Measurements from ENCODE around the gene DMRTC1.
"Not testable (repeated sequence)": the region's sequence is repeated elsewhere in the genome, so short reads cannot be mapped to it uniquely, and the experiment has no call there.

DMRTC1 gene, protein sequence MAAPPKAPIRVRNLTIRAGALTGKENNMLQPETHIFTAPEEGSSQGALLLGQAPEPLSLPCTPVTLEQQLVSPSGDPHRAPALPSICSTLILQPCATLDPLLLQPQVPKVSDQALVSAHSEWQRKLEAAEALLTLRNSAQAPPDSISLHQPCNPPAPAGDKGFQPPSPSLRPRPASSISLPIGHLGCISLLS

DNA sequence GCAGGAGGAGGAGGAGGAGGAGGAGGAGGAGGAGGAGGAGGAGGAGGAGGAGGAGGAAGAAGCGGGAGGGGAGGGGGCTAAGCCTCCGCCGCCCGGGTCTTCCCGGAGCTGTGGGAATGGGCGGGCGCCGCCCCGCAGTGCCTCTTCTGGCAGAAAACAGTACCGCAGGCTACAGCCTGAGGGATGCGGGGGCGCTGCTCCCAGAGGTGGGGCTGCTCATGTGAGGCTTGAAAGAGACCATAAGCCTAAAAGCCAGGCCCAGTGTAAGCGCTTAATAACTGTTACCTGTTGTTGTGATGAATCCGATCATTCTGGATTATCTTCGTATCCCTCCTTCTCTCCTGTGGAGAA lies at the start of gene DMRTC1:
DMRTC1 (minus strand) TSS at position 19 of the 351 bp plus-strand sequence. CDS start 68,143 bp downstream, outside the sequence.
- in situ Hi-C loops (cut with MboI; ENCODE audit: low sequenced_read_pairs) = not testable (repeated sequence)

DNA sequence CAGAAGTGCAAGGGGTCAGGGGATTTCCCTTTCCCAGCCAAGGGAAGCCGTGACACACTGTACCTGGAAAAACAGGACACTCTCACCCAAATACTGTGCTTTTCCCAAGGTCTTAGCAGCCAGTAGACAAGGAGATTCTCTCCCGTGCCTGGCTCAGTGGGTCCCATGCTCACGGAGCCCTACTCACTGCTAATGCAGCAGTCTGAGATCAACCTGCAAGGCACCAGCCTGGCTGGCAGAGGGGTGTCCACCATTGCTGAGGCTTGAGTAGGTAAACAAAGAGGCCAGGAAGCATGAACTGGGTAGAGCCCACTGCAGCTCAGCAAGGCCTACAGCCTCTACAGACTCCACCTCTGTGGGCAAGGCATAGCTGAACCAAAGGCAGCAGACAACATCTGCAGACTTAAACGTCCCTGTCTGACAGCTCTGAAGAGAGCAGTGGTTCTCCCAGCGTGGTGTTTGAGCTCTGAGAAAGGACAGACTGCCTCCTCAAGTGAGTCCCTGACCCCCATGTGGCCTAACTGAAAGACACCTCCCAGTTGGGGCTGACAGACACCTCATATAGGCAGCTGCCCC lies 37.3 kb upstream of the DMRTC1 start:
- in situ Hi-C loops (cut with MboI; ENCODE audit: low sequenced_read_pairs) = not testable (repeated sequence)

DNA sequence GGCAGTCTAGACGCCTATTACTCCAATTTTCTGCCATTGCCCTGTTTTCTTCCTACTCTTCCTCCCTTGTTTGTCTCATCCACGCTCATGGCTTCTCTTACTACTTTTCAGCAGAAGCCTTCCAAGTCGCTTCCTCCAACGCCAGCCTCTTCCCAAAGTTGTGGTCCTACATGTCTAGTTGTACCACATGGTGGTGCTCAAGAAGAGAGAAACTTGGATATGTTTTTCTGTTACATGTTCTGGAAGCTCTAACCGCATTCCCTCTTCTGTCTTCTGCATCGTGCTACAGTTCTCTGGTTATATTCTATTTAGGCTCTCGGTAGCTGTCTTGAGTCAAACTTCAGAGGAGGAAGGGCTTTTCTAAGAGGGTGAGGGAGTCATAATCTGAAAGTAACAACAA lies 31.2 kb upstream of the DMRTC1 start:
- in situ Hi-C loops (cut with MboI; ENCODE audit: low sequenced_read_pairs) = not testable (repeated sequence)

DNA sequence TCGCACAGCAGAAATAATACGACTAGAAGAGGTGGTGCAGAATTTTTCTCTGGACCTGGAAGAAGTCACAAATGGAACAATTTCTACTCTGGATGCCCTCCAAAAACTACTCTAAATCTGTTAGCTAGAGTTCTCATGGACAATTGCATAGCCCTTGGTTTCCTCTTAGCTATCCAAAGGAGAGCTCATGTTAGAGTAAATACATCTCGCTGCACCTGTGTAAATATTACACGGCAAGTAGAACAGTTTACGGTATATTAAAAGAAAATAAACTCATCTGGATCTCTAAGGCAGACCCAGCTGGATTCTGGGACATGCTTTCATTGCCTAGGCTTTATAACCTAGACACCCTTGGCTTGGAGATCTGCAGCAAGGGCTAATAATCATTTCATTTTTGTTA lies 28.2 kb upstream of the DMRTC1 start:
- in situ Hi-C loops (cut with MboI; ENCODE audit: low sequenced_read_pairs) = not testable (repeated sequence)

DNA sequence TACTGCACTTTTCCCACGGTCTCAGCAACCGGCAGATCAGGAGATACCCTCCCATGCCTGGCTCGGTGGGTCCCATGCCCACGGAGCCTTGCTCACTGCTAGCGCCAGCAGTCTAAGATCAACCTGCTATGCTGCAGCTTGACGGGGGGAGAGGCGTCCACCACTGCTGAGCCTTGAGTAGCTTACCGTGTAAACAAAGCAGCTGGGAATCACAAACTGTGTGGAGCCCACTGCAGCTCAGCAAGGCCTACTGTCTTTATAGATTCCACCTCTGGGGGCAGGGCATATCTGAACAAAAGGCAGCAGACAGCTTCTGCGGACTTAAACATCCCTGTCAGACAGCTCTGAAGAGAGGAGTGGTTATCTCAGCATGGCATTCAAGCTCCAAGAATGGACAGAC lies 16.3 kb upstream of the DMRTC1 start:
- in situ Hi-C loops (cut with MboI; ENCODE audit: low sequenced_read_pairs) = not testable (repeated sequence)

DNA sequence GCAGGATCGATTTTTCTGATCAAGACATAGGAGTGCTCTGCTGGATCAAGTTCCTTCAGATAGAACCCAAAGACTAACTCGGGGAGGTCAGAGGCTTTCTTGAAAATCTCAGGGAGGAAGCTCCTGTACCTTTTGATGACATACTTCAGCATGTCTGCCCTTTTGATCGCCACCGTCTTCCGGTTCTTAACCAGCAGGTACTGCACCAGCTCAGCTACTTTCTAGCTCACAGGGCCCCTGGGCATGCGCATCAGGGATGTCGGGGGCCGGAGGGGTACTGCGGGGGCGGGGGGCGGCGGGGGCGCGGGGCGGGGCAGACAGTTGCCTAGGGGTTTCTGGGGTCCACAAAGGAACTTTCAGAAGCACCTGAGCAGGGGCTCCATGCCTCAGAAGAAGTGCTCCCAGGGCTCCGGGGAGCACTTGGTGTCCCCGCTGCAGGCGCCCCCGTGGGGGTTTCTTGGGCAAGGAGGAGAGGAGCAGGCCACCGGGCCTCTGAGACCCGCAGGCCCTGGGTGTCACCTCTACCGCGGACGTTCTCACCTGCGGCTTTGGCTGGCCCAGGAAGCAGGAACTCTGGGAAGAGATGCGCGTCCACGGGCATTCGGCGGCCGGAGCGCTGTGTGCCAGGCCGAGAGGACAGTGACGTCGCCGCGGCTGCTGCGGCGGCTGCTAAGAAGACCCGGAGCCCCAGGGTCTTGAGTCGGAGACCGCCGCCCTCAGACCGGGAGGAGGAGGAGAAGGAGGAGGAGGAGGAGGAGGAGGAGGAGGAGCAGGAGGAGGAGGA lies 410 bp downstream of the DMRTC1 start:
- in situ Hi-C loops (cut with MboI; ENCODE audit: low sequenced_read_pairs) = not testable (repeated sequence)

DNA sequence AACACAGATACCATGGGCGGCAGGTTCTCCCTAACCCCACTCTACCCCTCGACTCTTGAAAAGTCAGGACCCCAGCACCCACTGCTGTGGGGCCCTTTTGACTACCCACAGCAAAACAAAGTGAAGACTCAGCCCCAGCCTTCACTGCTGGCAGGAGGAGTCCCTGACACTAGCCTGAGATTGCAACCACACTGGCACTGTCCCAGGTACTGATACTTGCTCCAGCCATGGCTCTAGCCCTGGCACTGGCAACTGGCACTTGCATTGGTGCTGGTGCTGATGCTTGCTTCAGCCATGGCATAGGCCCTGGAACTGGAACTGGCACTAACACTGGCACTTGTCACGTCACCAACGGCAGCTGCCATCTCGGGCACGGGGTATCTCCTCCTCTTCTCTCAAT lies 1.4 kb downstream of the DMRTC1 start:
- in situ Hi-C loops (cut with MboI; ENCODE audit: low sequenced_read_pairs) = not testable (repeated sequence)

DNA sequence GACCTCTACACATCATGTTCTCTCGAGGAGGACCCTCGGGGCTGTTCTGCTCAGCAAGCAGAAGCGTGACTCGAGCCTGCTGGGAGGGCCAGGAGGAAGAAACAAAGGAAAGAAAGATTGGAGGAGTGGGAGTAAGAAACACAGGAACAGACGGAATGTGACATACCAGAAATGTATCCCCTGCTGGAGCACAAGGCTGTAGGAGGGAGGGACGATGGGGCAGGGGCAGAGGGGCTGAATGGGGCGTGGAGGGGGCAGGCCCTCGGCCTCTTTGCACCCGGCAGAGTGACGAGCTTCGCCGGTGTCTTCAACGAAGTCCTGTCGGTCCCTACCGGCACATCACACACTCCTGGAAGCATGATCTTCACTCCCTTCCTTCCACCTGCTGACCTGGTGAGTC lies 5.7 kb downstream of the DMRTC1 start, which contains the start of gene FAM236A:
FAM236A (plus strand) TSS at position 301 of the 400 bp plus-strand sequence; CDS start at position 358, 57 bp downstream.
- in situ Hi-C loops (cut with MboI; ENCODE audit: low sequenced_read_pairs) = not testable (repeated sequence)

DNA sequence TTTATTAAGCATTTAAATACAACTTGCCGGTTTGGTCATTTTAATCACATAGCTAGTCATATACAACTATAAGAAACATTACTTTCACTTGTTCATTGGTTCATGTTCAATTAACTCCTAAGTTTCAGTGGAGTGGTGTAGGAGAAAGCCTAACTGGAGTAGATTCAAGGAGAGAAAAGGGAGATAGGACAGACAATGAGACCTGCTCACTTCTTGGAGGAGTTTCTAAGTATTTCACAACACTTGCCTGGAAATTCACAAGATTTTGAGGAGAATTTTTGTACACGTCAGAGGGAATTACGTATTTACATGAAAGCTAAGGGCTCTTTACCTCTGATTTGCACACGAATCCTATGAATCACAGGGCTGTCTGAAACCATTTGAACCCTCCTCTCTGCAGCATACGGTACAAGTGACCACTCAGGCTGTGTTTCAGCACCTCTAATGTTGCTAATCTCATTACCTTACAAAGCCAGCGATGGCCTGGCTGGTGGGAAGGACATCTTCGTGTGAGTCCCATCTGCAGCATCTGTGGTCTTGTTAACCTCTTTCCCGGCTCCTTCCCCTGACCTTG lies 6.7 kb downstream of the DMRTC1 start:
- in situ Hi-C loops (cut with MboI; ENCODE audit: low sequenced_read_pairs) = not testable (repeated sequence)

DNA sequence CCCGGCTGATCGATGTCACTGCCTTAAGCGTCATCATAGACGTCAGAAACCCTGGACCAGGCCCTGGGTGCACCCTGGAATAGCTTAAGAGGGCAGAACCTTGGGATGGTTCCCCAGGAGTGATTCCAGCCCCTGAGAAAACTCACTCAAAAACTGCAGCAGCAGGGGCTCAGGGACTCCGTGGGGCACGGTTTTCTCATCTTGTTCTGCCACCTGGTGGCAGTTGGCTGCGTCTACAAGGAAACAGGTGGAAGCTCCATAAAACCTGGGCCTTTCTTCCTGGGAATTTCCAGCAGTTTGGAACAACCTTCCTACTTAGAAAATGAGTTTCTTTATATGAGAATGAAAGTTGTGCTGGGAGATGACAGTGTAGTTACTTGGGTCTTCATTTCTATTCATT lies 7.2 kb downstream of the DMRTC1 start:
- in situ Hi-C loops (cut with MboI; ENCODE audit: low sequenced_read_pairs) = not testable (repeated sequence)

DNA sequence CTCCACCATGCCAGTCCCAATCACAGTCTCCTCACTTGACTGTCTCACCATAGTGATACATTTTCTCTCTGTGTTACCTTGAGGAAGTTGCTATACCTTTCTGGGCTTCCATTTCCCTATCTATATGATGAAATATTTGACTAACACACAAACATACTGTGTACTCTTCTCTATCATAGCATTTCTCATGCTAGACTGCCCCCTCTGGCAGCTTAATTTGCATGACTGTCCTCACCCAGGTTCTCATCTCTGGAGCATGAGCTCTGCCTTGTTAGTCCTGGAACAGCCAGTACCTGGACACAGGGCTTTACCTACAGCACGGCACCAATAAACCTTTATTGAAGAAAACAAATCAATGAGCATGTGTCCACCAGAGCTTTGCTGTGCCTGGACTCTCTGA lies 11.4 kb downstream of the DMRTC1 start:
- in situ Hi-C loops (cut with MboI; ENCODE audit: low sequenced_read_pairs) = not testable (repeated sequence)

DNA sequence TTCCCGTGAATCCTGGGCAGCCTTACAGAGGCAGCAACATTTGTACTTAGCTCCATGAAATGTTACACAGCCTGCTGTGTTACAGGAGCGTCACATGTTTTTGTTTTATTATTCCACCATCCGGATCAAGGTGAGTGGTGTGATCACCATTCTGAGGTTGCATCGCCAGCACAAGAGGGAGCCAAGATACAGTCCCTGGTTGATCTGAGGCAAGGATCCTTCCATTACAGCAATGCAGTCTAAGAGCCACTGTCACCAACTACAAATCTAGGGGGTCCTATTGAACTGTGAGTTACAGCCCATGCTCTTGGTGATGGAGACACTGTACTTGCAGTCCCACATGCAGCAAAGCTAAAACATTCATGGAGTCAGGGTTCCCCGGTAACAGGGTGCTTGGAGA lies 27.5 kb downstream of the DMRTC1 start:
- in situ Hi-C loops (cut with MboI; ENCODE audit: low sequenced_read_pairs) = not testable (repeated sequence)

DNA sequence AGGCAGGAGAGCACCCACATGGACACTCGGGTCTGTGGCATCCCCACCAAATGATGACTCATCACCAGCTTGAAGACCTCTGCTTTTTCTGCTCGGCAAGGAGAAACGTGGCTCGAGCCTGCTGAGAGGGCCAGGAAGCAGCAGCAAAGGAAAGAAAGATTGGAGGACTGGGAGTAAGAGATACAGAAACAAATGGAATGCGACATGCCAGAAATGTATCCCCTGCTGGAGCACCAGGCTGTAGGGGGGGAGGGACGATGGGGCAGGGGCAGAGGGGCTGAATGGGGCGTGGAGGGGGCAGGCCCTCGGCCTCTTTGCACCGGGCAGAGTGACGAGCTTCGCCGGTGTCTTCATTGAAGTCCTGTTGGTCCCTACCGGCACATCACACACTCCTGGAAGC lies 31.3 kb downstream of the DMRTC1 start, which contains the start of gene FAM236C:
FAM236C (plus strand) TSS at position 301 of the 400 bp plus-strand sequence. CDS start 100 bp downstream, outside the sequence.
- in situ Hi-C loops (cut with MboI; ENCODE audit: low sequenced_read_pairs) = not testable (repeated sequence)

DNA sequence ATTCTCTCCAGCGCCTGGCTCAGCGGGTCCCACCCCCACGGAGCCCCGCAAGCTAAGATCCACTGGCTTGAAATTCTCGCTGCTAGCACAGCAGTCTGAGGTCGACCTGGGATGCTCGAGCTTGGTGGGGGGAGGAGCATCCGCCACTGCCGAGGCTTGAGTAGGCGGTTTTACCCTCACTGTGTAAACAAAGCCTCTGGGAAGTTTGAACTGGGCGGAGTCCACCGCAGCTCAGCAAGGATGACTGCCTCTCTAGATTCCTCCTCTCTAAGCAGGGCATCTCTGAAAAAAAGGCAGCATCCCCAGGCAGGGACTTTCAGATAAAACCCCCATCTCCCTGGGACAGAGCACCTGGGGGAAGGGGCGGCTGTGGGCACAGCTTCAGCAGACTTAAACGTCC lies 53.9 kb downstream of the DMRTC1 start:
- in situ Hi-C loops (cut with MboI; ENCODE audit: low sequenced_read_pairs) = not testable (repeated sequence)

DNA sequence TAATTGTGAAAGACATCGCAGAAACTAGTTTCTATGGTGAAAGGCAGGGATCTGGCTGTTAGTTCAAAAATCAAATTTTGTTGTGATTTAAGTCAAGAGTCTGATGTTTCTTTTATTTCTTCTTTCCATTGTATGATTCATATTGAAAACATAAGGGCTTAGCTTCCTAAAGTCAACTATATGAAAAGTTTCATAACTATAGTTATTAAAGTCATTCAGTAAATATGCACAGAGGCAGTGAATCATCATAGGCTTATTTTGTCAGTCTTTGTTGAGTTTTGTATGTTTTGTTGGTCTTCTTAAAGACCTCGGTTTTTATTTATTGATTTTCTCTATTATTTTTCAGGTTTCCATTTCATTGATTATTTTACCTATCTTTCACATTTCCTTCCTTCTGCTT lies 60.7 kb downstream of the DMRTC1 start:
- in situ Hi-C loops (cut with MboI; ENCODE audit: low sequenced_read_pairs) = not testable (repeated sequence)

DNA sequence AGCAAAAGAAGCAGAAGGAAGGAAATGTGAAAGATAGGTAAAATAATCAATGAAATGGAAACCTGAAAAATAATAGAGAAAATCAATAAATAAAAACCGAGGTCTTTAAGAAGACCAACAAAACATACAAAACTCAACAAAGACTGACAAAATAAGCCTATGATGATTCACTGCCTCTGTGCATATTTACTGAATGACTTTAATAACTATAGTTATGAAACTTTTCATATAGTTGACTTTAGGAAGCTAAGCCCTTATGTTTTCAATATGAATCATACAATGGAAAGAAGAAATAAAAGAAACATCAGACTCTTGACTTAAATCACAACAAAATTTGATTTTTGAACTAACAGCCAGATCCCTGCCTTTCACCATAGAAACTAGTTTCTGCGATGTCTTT lies 106.1 kb downstream of the DMRTC1 start:
- in situ Hi-C loops (cut with MboI; ENCODE audit: low sequenced_read_pairs) = not testable (repeated sequence)

DNA sequence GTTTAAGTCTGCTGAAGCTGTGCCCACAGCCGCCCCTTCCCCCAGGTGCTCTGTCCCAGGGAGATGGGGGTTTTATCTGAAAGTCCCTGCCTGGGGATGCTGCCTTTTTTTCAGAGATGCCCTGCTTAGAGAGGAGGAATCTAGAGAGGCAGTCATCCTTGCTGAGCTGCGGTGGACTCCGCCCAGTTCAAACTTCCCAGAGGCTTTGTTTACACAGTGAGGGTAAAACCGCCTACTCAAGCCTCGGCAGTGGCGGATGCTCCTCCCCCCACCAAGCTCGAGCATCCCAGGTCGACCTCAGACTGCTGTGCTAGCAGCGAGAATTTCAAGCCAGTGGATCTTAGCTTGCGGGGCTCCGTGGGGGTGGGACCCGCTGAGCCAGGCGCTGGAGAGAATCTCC lies 112.9 kb downstream of the DMRTC1 start:
- in situ Hi-C loops (cut with MboI; ENCODE audit: low sequenced_read_pairs) = not testable (repeated sequence)
